GM12878 (cell line): ENCODE measurements around the gene USH2A. TPM values are rescaled to one million over a fixed set of nuclear protein-coding genes. Genes with fewer than 3 reads are reported as not detected.

Experiments
- ATAC-seq: fragments of 200-7000 bp; cut with Tn5 transposase; 3 replicates; pipeline ENCODE4 v1.9.1; 2020; ENCODE audit warnings: mild to moderate bottlenecking, moderate library complexity
- BruUV-seq: library from RNA; stranded (reverse); fragments of 400-500 nt; replicated peaks from 2 replicates; lab custom pipeline; 2021; lab: Mats Ljungman, UMichigan
- CTCF ChIA-PET: fragments of 300-600 bp; sonication (Branson Sonifier 250); formaldehyde crosslinking; extraction: SDS; loops from one replicate; lab custom pipeline; 2021; ENCODE audit warnings: inconsistent platforms; lab: Yijun Ruan, JAX
- POLR2A ChIA-PET: fragments of 350-600 bp; formaldehyde crosslinking; extraction: SDS; loops from one replicate; lab custom pipeline; 2021; ENCODE audit warnings: inconsistent platforms; lab: Charles Lee
- RAD21 ChIA-PET: fragments of 300-600 bp; sonication (Branson Sonifier 250); formaldehyde crosslinking; loops from one replicate; lab custom pipeline; 2023; ENCODE audit warnings: antibody characterized with exemption; ENCODE audit not compliant: unreplicated experiment; lab: Charles Lee
- SMC1A ChIA-PET: fragments of 300-600 bp; sonication (Branson Sonifier 250); formaldehyde crosslinking; loops from one replicate; lab custom pipeline; 2023; ENCODE audit not compliant: unreplicated experiment, uncharacterized antibody; lab: Charles Lee
- DNase-seq: peaks from one replicate; pipeline ENCODE4 v3.0.0-alpha.2; 2011; ENCODE audit warnings: low read depth, low spot score
- FAIRE-seq: peaks from 3 replicates; lab custom pipeline; 2011; peaks lifted over from hg19 to GRCh38; lab: Jason Lieb, UNC
- H2AFZ ChIP-seq: 2 replicates; pipeline ENCODE4 v1.6.0; 2011; ENCODE audit warnings: low read depth, low read length, control low read depth; ENCODE audit not compliant: control insufficient read depth
- H3K27ac ChIP-seq: 2 replicates; pipeline ENCODE4 v1.5.1; 2011; ENCODE audit warnings: control low read depth; ENCODE audit not compliant: control insufficient read depth, insufficient read depth
- H3K27me3 ChIP-seq, 2 experiments: replicated peaks in 1 of 2; 2 replicates each; pipeline versions ENCODE4 v1.6.0 to v1.6.1; 2011; ENCODE audit warnings: low read length in 1 of 2; ENCODE audit not compliant: control insufficient read depth in 2 of 2, insufficient read depth in 2 of 2
- H3K36me3 ChIP-seq, 2 experiments: 2 replicates each; pipeline ENCODE4 v1.5.1; 2011; ENCODE audit warnings: low read length in 1 of 2; ENCODE audit not compliant: control insufficient read depth in 2 of 2, insufficient read depth in 2 of 2
- H3K4me1 ChIP-seq: 2 replicates; pipeline ENCODE4 v1.6.1; 2011; ENCODE audit warnings: mild to moderate bottlenecking, low read length, moderate library complexity, mixed read lengths; ENCODE audit not compliant: control insufficient read depth, insufficient read depth
- H3K4me2 ChIP-seq: 2 replicates; pipeline ENCODE4 v1.6.0; 2011; ENCODE audit warnings: control low read depth; ENCODE audit not compliant: control insufficient read depth, insufficient read depth
- H3K4me3 ChIP-seq: fragments of 200-600 bp; sonication (generic); 2 replicates; pipeline ENCODE4 v1.5.1; 2016
- H3K79me2 ChIP-seq: 2 replicates; pipeline ENCODE4 v1.6.0; 2011; ENCODE audit warnings: low read length; ENCODE audit not compliant: control insufficient read depth, insufficient read depth
- H3K9ac ChIP-seq: 2 replicates; pipeline ENCODE4 v1.8.0; 2011; ENCODE audit warnings: low read length, control low read depth, mixed read lengths; ENCODE audit not compliant: control insufficient read depth, insufficient read depth
- H3K9me3 ChIP-seq: replicated peaks from 3 replicates; pipeline ENCODE4 v1.5.1; 2011; ENCODE audit warnings: mild to moderate bottlenecking, low read length; ENCODE audit not compliant: control insufficient read depth, insufficient read depth
- H4K20me1 ChIP-seq: 2 replicates; pipeline ENCODE4 v1.6.0; 2011; ENCODE audit not compliant: control insufficient read depth, insufficient read depth
- CBX3 ChIP-seq: fragments of 200-600 bp; sonication (generic); IDR thresholded peaks from 2 replicates; pipeline ENCODE4 v1.6.1; 2016; ENCODE audit warnings: low read depth, borderline replicate concordance
- CUX1 ChIP-seq: IDR thresholded peaks from 2 replicates; pipeline ENCODE4 v1.6.1; 2012; ENCODE audit warnings: improper control_type of control experiment, low read depth, low read length; ENCODE audit not compliant: insufficient replicate concordance
- E4F1 ChIP-seq: fragments of 450-650 bp; IDR thresholded peaks from 2 replicates; pipeline ENCODE4 v1.6.1; 2018; ENCODE audit warnings: borderline replicate concordance, mild to moderate bottlenecking; ENCODE audit not compliant: partially characterized antibody
- HDAC2 ChIP-seq: fragments of 200-600 bp; sonication (generic); IDR thresholded peaks from 2 replicates; pipeline ENCODE4 v1.6.1; 2017
- HDAC6 ChIP-seq: fragments of 200-600 bp; sonication (generic); IDR thresholded peaks from one replicate; pipeline ENCODE4 v1.8.0; 2017; ENCODE audit warnings: antibody characterized with exemption; ENCODE audit not compliant: unreplicated experiment
- JUNB ChIP-seq: IDR thresholded peaks from 2 replicates; pipeline ENCODE4 v1.6.1; 2016; ENCODE audit warnings: antibody characterized with exemption, mild to moderate bottlenecking
- NR2F1 ChIP-seq: fragments of 450-650 bp; conservative IDR thresholded peaks from 2 replicates; pipeline ENCODE4 v1.6.1; 2017; ENCODE audit warnings: mild to moderate bottlenecking
- POLR2AphosphoS5 ChIP-seq: IDR thresholded peaks from 2 replicates; pipeline ENCODE4 v1.6.1; 2011; ENCODE audit warnings: mild to moderate bottlenecking, low read length, inconsistent platforms
- SRF ChIP-seq, 2 experiments: IDR thresholded peaks; 2 replicates each; pipeline ENCODE4 v1.6.1; 2011; ENCODE audit warnings: low read depth in 2 of 2, low read length in 2 of 2, mild to moderate bottlenecking in 1 of 2, moderate library complexity in 1 of 2
- USF2 ChIP-seq: IDR thresholded peaks from 2 replicates; pipeline ENCODE4 v1.6.1; 2011; ENCODE audit warnings: low read depth, low read length, improper control_type of control experiment, borderline replicate concordance
- in situ Hi-C: fragments of 300-500 bp; cut with MboI; formaldehyde crosslinking; loops from 9 replicates; pipeline ENCODE4 v1.14.3; 2018; ENCODE audit warnings: mixed read lengths
- intact Hi-C: fragments of 100-400 bp; cut with micrococcal nuclease; formaldehyde crosslinking; loops from one replicate; pipeline ENCODE4 v1.14.2; 2022; ENCODE audit not compliant: unreplicated experiment
- polyA plus RNA-seq, 11 experiments: library from polyadenylated mRNA; depleted of rRNA in 4 of 11; unstranded in 6 of 11; stranded (reverse) in 5 of 11; fragments of >200 nt; fragmentation: Nextera tagmentation in 4 of 11; fragmentation: Illumina TruSeq in 1 of 11; extraction: Ambion mirVana in 4 of 11; extraction: Trizol in 1 of 11; gene quantifications; 1 replicate in 1 of 11; 2 replicates in 10 of 11; pipeline versions ENCODE4 v1.2.1 to v1.2.3, GENCODE V29; 2011 to 2016; ENCODE audit warnings: inconsistent platforms in 2 of 11, missing spikeins in 2 of 11, low read depth in 1 of 11
- total RNA-seq, 4 experiments: library from RNA; depleted of rRNA in 3 of 4; stranded (reverse); fragments of >200 nt in 3 of 4; fragmentation: Illumina TruSeq in 1 of 4; extraction: Trizol in 1 of 4; gene quantifications; 2 replicates each; pipeline versions ENCODE4 v1.2.1 to v1.2.3, GENCODE V29; 2013 to 2021

Gene USH2A
- total and polyA plus RNA-seq, 10 of the 15 experiments (the other 5 are each of a cell fraction or from before 2014, with no cell fraction given): under 0.01 to 0.20 (median 0.01) TPM; not detected in 2

GRCh38 chr1:215720126-215720525 lies 703.1 kb downstream of the USH2A start:
- RAD21 ChIA-PET: no interaction called here
- no peaks in the 10 kb centered on the region for H3K4me1 ChIP-seq
- in situ Hi-C loops: no loop called here

GRCh38 chr1:215719552-215719951 lies 703.7 kb downstream of the USH2A start:
- H3K4me1 ChIP-seq: no peaks in the 10 kb centered on the region
- ChIA-PET RAD21 (no interaction called here), SMC1A (interaction anchor here (1.1 kb wide), 1 partner anchor 32 kb away, joined by 3 read pairs; no protein-coding TSS in a partner anchor), POLR2A (no interaction called here), CTCF (no interaction called here)
- DNase-seq (no peak), FAIRE-seq (no peak), ATAC-seq (no peak)
- H3K9ac ChIP-seq: no peak overlapping the region
- H3K27me3 ChIP-seq: no peaks in the 10 kb centered on the region
- no peak overlapping the region for H3K4me2 ChIP-seq
- no TSS peak for BruUV-seq
- no peak overlapping the region for H2AFZ ChIP-seq
- H3K36me3 ChIP-seq: no peaks in the 10 kb centered on the region
- TF ChIP-seq E4F1 (no peak), SRF (IDR thresholded peaks at IDR 0.05; ENCODE audit: low read depth in 2 of 2, low read length in 2 of 2) (no peak), CUX1 (no peak), HDAC6 (no peak), CBX3 (no peak)
- H3K79me2 ChIP-seq: no peaks in the 10 kb centered on the region
- no peaks in the 10 kb centered on the region for H3K9me3 ChIP-seq
- intact Hi-C loops: no loop called here
- no peak overlapping the region for H3K4me3 ChIP-seq
- in situ Hi-C loops: no loop called here
- no peaks in the 10 kb centered on the region for H4K20me1 ChIP-seq
- H3K27ac ChIP-seq: no peak overlapping the region

More at GRCh38 chr1:215720126-215720525, 703.1 kb downstream of the USH2A start:
- intact Hi-C loops: no loop called here
- H3K9me3 ChIP-seq: no peaks in the 10 kb centered on the region
- ChIA-PET CTCF (no interaction called here), SMC1A (no interaction called here), POLR2A (no interaction called here)
- no peaks in the 10 kb centered on the region for H3K36me3 ChIP-seq
- DNase-seq (no peak), FAIRE-seq (no peak), ATAC-seq (no peak)
- no peak overlapping the region for H3K9ac ChIP-seq
- no TSS peak for BruUV-seq
- no peak overlapping the region for H3K4me2 ChIP-seq
- no peak overlapping the region for H2AFZ ChIP-seq
- TF ChIP-seq NR2F1: no peak
- TF ChIP-seq HDAC2: no peak
- no peak for TF ChIP-seq JUNB
- TF ChIP-seq POLR2AphosphoS5: no peak
- no peak for TF ChIP-seq USF2
- H4K20me1 ChIP-seq: no peaks in the 10 kb centered on the region
- H3K79me2 ChIP-seq: no peaks in the 10 kb centered on the region
- no peaks in the 10 kb centered on the region for H3K27me3 ChIP-seq
- no peak overlapping the region for H3K27ac ChIP-seq
- no peak overlapping the region for H3K4me3 ChIP-seq
